HG02970 (cell line): Measurements from ENCODE around the gene LYPD6.
A peak's percentile ranks its signal among the peaks of the same experiment; 100 is the strongest.
"Not testable (repeated sequence)": the region's sequence is repeated elsewhere in the genome, so short reads cannot be mapped to it uniquely, and the experiment has no call there.

Source experiments
- ATAC-seq: cut with Tn5 transposase; IDR thresholded peaks from one replicate; pipeline ENCODE4 v1.9.1; 2021; ENCODE audit warnings: mild to moderate bottlenecking, moderate library complexity, moderate number of reproducible peaks; ENCODE audit not compliant: unreplicated experiment, low FRiP score

The LYPD6 gene, protein sequence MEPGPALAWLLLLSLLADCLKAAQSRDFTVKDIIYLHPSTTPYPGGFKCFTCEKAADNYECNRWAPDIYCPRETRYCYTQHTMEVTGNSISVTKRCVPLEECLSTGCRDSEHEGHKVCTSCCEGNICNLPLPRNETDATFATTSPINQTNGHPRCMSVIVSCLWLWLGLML

DNA sequence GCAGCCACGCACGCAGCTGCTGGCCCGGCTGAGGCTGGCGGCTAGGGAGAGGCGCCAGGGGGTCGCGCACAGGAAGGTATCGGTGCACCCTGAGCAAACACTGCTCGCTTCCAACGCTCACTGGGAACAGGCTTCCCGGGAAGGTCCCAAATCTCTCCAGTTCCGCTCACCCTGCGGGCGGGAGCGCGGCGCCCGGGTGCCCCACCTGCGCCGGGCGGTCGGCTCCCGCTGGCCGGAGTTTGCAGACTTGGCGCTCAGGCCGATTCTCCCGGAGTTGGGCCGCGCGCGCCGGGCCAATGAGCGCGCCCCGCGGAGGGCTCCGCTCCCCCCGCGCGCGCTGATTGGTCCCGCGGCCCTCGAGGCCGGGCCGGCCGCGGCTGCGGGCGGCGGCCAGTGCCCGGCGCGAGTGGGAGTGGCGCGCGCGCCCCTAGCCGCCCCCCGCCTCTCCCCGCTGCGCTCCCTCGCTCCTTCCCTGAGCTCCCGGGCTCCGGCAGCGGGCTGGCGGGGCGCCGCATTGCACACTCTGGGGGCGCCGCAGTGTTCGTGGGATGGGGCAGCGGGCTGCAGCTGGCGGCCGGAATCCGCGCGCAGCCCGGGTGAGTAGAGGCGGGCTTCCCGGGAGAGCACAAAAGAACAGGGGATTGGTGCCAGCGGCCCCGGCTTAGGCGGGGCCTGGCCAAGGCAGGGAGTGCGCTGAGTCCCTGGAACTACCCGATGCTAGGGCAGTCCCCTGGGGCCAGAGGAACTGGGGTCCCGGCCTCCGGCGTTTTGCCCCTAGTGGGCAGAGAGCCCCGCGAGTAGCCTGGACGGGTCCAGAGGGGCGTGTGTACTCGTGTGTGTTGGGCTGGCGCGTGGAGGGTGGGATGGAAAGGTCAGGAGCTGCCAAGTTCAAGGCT lies at the start of gene LYPD6:
LYPD6 (plus strand) TSS at position 461 of the 896 bp plus-strand sequence. CDS start 107,122 bp downstream, outside the sequence.
- peak; percentile 53 for ATAC-seq

DNA sequence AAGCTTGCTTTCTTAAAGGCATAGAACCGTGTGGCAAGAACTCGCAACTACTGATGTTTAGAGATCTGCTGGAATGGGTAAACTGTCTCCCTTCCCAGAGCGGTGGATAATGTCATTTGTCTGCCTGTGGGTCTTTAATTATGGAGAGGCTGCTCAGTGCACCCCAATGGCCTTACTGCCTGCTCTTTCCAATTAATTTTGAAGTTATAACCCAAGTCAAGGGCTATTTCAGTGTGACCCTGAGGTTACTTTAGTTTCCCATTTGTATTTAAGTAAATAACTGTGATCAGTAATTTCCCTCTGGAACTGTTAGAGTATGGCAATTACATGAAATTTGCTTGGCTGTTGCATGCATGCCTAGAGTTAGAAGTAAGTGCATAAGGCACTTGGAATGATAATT lies 48.9 kb upstream of the LYPD6 start:
- ATAC-seq: no peak

DNA sequence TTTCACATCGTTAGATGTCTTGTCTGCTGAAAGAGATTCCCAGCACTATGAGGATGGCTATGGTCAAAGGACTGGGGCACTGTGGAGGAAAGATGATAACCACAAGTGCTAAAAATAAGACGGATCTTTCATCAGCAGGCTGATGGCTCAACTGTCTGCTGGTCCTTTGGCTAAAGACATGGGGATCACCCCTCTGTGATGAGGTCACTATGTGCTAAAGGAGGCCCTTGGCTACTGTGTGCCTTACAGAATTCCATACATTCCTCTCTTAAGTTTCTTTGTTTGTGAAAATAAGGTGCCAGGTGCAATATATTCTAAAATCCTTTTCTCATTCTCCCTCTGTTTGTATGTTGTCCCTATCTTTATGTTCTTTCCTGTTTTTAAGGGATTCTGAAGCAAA lies 39.7 kb upstream of the LYPD6 start:
- no peak for ATAC-seq

DNA sequence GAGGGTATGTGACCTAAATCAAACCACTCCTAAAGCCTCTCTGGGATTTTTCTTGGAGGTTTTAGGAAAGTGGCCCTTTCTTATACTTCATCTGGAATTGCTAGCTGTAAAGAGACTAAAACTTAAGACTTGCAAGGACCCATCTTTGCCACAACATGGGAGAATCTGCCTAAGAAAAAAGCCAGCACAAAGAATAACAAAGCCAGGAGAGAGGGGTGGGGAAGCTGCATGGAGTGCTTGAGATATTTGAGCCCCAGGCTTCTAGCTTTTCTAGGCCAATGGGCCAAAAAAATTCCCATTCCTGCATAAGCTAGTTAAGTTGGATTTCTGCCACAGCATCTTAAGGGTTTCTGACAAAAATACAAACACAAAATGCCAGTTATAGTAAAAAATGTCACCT lies 38.5 kb upstream of the LYPD6 start:
- no peak for ATAC-seq

DNA sequence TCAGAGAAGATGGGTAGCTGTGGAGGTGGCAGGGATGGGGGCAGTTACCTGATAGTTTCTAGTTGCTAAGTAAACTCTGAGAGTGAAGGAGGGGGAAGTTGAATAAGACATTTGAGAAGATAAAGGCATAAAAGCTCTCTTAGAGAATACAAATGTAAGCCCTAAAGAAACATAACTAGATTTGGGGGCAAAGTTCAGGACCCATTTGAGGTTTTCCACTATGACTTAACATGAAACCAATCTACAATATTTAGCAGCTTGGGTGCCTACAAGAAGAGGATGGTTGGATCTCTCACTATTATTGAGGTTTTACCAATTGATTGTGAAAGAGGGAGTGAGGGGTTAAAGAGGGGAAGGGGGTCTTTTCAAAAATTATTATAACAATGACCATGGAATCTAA lies 34.4 kb upstream of the LYPD6 start:
- no peak for ATAC-seq

DNA sequence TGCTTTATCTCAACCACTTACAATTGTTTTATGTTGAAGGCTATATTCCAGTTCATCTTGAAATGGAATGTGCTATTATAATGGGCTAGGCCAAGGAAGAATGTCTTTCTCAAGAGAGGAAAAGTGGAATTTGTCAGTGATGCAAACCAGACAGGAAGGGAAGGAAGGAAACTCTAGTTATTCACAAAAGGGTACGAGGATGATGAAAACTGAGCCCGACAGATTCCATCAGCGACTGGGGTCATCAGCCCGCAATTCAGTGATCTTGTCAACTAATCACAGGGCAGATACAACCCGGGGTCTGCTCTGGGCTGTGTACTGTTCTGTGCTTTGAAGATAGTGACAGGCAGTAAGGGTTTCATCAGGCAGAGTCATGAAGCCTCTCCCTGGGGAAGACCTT lies 23.4 kb upstream of the LYPD6 start:
- ATAC-seq: no peak

DNA sequence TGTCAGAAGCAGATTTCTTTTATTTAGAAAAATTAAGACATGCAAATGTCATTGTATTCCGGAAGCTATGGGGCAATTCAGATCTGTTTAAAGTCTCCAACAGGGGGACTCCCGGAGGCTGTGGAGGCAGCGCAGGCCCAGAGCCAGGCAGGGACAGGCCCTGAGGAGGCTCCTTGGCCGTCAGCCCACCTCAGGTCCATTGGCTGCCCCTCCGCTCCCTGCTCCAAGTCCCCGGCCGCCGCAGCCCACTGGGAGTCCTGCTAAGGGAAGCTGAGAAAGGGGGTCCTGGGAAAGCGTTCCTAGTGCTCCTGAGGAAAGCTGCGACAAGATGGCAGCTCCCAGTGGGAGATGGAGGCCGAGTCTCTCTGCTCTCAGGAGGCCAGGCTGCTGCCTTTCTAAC lies 20.0 kb upstream of the LYPD6 start:
- no peak for ATAC-seq

DNA sequence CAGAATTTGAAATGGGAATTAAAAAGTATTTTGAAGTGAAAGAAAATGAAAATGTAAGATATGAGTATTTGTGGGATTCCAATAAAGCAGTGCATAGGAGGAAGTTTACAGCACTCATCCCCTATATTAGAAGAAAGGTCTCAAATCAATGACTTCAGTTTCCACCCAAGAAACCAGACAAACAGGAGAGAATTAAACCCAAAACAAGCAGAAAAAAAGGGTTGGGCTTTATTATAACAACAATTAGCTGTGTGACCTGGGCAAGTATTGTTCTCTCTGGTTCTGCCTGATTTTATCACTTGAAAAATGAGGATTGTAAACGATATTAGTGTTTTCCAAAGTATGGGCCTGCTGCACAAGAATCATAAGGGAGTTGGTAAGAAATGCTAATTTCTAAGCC lies 18.3 kb upstream of the LYPD6 start:
- no peak for ATAC-seq

DNA sequence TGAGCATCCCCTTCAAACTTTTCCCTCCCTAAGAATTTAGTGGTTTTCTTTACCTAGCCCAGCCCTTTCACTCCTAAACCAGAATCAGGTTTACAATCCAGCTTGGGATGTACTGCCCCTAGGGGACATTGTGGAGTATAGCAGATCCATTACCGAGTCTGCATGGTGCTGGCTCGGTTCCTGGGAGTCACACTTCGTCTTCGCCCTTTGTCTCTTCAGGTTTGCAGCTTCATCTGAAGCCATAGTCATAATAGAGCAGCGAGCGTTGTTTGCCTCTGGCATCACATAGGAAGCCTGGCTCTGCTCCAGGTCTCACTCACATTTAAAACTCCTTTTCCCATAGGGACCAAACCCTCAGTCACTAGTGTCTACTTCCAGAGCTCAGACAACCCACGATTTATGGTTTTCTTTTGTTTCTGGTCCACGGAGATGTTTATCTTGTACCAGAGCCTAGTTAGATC lies 16.8 kb upstream of the LYPD6 start:
- peak; percentile 79 for ATAC-seq

DNA sequence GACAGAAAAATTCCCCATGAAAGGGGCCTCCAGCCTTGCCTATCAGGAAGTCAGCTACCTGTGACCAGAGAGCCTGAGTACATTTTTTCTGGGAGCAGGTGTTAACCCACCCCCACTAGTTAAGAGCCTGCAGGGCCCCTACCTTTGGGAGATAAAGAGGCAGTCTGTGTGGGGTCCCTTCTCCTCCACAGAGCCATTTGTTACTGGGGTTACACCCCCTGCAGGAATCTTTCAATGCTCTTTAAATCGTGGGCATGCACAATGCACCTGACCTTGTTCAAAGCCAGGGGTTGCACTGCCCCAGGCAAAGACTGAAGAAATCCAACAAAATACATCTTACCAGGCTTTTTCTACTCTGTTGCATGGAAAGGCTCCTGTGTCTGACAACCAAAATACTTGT lies 15.7 kb upstream of the LYPD6 start:
- no peak for ATAC-seq

DNA sequence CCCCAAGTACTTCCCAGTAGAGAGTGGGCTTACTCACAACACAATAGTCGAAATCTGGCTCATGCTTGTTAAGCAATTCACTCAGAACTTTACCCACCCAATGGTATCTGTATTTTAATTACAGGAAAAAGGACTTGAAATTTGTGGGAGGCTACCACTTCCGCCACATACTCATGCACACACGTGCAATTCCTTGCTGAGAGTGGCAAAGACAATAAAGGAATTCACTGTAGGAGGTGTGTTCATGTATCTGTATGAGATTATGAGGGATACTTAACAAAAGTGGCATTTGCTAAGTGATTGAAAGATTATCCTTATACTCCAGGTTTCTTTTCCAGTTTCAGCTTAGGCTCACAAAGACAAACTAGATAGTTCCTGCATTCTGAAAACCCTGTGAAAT lies 14.9 kb upstream of the LYPD6 start:
- no peak for ATAC-seq

DNA sequence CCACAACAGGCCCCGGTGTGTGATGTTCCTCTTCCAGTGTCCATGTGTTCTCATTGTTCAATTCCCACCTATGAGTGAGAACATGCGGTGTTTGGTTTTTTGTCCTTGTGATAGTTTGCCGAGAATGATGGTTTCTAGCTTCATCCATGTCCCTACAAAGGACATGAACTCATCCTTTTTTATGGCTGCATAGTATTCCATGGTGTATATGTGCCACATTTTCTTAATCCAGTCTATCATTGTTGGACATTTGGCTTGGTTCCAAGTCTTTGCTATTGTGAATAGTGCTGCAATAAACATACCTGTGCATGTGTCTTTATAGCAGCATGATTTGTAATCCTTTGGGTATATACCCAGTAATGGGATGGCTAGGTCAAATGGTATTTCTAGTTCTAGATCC lies 11.8 kb upstream of the LYPD6 start:
- not testable (repeated sequence) for ATAC-seq

DNA sequence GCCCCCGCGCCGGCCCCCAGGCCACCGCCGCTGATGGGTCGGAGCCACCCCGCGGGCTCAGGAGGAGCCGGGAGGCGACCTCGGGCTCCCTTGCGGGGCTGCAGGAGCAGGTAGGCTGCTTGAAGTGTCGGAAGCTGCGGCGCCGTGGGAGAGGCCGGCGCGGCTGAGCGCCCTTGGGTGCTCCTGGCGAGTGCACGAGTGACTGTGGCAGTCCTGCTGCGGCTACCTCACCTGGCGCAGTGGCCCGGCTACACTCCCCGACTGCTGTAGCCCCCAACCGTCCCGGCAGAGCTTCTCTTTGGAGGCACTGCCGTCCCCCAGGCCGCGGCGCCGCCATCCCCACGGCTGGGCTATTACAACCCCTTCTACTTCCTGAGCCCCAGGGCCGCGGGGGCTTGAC lies 10.0 kb upstream of the LYPD6 start:
- ATAC-seq: no peak

DNA sequence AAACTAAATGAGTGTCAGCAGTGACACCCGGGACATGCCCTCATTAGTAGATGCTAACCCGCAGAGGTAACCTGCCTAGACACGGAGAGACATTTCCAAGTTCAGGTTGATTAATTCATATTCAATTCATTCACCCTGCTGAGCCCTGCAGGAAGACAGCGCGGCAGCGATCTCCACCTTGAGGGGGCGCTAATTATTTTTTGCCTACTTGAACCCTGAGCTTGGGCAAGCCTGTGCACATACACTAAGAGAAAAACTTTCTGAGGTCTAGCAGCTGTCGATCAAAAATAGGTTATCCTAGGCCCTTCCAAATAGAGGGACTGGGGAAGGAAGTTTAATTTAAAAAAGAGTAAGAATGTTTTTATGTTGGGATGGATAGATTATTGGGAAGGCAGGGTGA lies 1.3 kb upstream of the LYPD6 start:
- no peak for ATAC-seq

DNA sequence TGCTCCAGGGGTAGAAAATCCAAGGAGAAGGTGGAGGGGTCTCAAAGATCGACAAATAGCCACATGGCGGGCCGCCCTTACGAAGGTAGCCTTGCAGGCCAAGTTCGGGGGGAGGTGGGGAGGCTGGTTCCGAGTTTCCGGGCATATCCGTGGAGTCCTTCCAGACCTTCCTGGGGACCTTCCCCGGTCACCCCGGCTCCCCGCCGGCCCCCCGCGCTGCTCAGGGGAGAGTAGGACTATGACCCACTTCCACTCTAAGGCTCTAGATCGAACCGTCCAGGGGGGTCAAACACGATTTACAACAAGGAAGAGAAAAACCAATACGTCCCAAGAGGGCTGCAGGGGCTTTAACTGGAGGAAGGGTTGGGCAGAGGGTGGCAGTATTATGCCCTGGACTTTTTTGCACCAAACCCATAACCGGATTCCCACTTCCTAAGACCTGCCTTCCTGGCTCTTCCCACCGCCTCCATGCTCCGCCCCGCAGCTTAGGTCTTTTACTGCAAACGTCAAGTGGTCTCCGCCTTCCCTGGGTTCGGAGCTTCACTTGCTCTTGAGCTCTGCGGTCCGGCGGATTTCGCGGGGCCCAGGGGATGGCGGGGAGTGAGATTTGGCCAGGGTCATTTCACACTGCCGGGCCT lies 779 bp upstream of the LYPD6 start:
- no peak for ATAC-seq

DNA sequence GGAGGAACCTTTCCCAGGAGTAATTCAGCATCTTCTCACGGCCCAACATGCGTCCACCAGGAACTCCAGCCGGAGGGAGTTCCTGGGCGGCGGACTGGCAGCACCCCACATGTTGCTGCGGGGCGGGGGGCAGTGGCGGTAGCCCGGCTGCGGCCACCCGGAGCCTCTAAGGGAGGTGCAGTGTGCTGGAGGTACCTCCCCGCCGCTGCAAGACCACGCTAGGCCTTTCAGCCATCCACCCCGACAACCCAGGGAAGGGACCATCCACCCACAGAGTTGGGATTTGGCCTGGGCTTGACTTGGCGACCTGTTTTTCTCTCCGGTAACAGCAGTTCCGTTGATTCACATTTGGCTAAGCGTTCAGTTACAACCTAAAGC lies 625 bp downstream of the LYPD6 start:
- ATAC-seq: no peak

DNA sequence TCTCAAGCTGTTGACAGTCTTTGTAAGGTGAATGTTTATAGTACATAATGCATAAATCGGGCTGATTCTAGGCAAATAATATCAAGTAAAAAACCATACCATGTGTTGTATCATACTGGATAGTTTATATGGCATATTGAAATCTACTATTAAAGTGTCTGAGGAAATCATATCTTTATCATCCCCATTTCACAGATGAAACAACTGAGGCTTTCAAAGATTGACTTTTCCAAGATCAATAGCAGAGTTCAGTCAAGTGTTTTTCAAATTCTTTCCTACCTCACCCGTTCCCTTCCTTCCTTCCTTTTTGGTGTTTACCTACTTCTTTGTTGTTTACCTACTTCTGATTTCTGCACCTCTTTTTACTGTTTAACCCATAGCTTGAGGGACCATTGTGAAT lies 2.0 kb downstream of the LYPD6 start:
- ATAC-seq: no peak

DNA sequence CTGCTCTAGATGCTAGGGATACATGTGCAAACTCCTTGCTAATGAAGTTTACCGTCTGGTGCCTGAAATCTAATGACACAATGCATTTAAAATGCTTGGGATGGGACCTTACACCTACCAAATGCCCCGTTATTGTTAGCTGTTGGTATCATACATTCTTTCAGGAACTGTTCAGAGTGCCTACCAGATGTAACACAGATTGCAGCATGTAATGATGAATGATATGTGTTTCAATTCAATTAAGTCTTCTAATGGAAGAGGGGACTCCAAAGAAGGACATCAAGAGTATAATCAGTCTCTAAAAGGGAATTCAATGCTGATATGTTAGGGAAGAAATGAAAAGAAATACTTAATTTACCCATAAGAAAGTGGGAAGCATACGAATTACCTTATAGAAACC lies 3.2 kb downstream of the LYPD6 start:
- no peak for ATAC-seq

DNA sequence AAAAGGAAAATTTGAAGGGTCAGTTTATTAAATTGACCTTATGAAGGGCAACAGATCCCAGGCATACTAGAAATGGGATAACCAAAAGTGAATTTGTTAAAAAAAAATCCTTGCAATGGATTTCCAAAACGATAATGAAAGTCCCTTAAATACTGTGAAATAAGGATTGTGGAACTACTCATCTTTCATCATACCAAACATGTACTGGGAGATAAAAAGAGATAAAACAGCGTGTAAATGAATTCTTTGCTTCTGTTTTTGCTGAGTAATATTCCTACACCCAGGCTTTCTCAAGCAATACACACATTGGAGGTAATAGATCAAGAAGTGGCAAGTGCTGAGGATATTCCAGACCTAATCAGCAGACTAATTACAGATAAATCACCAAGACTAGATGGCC lies 3.8 kb downstream of the LYPD6 start:
- ATAC-seq: no peak

DNA sequence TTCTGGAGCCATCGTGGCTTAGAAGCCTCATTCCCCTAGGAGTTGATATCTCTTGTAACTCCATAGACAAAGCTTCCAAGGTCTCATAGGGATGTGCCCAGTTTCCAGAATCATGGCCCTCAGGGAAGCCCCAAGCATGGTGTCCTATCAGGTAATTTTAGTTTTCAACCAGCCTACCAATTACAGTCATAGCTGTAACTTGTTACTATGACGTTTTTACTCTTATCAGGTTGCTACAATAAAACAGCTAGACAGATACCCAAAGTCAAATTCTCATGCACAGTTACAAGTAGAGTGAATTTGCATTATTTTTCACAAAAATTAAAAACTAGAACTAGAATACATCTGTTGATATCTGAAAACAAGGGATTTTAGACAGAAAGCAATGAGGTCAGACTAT lies 8.9 kb downstream of the LYPD6 start:
- ATAC-seq: no peak

DNA sequence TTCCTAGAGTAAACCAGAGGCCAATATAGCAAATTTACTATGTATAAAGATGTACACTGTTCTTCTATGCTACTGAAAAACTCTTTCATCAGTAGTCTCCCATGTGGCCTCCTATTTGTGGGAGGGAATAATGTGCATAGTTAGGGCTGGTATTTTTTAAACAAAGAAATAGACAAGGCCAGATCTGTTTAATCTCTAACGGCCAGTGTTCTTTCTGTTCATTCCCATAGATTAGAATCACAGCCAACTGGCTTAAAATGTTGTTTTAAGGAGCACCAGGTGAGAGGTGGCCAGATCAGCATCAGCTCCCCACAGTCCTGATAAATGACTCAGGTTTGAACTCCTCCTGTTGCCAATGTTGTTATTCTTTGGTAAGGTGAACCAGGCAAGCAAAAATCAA lies 12.1 kb downstream of the LYPD6 start:
- no peak for ATAC-seq

DNA sequence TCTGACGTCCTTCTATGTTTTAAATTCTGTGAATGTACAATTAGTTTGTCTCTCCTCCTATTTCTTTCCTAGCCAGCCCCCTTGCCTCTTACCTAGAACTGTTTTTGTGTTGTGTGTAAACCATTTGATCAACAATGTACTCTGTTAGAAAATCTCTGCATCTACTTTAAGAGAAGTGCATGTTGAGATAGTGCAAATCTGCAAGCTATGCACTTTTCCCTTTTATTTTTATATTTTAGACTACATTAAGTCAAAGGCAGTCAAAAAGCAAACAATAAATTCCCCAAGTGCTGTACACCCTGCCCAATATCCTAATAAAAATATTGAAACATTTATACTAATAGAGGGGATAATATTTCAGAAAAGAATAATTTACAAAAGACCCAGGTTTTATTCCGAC lies 13.7 kb downstream of the LYPD6 start:
- no peak for ATAC-seq
